Left renal pelvis (tissue), 4 donors: Measurements from ENCODE around the gene ZCCHC2. TPM values are rescaled to one million over a fixed set of nuclear protein-coding genes. Genes with fewer than 3 reads are reported as not detected.

Experiments
- DNase-seq, 4 donors: peaks; one replicate each; pipeline ENCODE4 v3.0.0-alpha.2; 2013; ENCODE audit warnings: low read depth in 4 of 4, low spot score in 3 of 4
- polyA plus RNA-seq, 4 donors: library from polyadenylated mRNA; unstranded; fragments of 120-200 nt; gene quantifications; one replicate each; pipeline ENCODE4 v1.2.1, GENCODE V29; 2013; ENCODE audit not compliant: insufficient read length in 4 of 4

The ZCCHC2 gene
- polyA plus RNA-seq, 4 donors, result 10.1 to 18.6 (median 15.3) TPM

- no peak for DNase-seq
Measured at GRCh38 chr18:62605685-62606084, 82.9 kb downstream of the ZCCHC2 start.

- DNase-seq, result no peak
Measured at GRCh38 chr18:62606106-62606505, 83.3 kb downstream of the ZCCHC2 start.

GRCh38 chr18:62607302-62607701 is 84.5 kb downstream of the ZCCHC2 start:
- DNase-seq, result no peak

GRCh38 chr18:62607708-62608428 is 85.0 kb downstream of the ZCCHC2 start:
- DNase-seq, result no peak

- DNase-seq, result no peak
Measured at GRCh38 chr18:62609764-62610163, 86.9 kb downstream of the ZCCHC2 start.

GRCh38 chr18:62610351-62610700 is 87.5 kb downstream of the ZCCHC2 start:
- no peak for DNase-seq

- DNase-seq, result no peak
Measured at GRCh38 chr18:62610701-62611411, 88.0 kb downstream of the ZCCHC2 start.

- DNase-seq, result no peak
Measured at GRCh38 chr18:62611453-62612288, 88.8 kb downstream of the ZCCHC2 start.

GRCh38 chr18:62612289-62612645 is 89.4 kb downstream of the ZCCHC2 start:
- DNase-seq, result no peak

- DNase-seq, result no peak
Measured at GRCh38 chr18:62612776-62613175, 90.0 kb downstream of the ZCCHC2 start.

- no peak for DNase-seq
Measured at GRCh38 chr18:62614494-62614893, 91.7 kb downstream of the ZCCHC2 start.

GRCh38 chr18:62616331-62616805 is 93.5 kb downstream of the ZCCHC2 start:
- DNase-seq, result no peak

- DNase-seq, result no peak
Measured at GRCh38 chr18:62617793-62618591, 95.2 kb downstream of the ZCCHC2 start.

GRCh38 chr18:62618735-62619134 is 95.9 kb downstream of the ZCCHC2 start:
- DNase-seq, result no peak

GRCh38 chr18:62621546-62621945 is 98.7 kb downstream of the ZCCHC2 start:
- DNase-seq, result no peak

GRCh38 chr18:62625019-62625418 is 102.2 kb downstream of the ZCCHC2 start:
- DNase-seq, result no peak
